ENCODE data around the gene SALL1. TPM values are rescaled to one million over a fixed set of nuclear protein-coding genes. Genes with fewer than 3 reads are reported as not detected.

SALL1 gene
- total and polyA plus RNA-seq, 2 donors (not counting 3 experiments of a cell fraction or from before 2014, with no cell fraction given), result not detected

DNA sequence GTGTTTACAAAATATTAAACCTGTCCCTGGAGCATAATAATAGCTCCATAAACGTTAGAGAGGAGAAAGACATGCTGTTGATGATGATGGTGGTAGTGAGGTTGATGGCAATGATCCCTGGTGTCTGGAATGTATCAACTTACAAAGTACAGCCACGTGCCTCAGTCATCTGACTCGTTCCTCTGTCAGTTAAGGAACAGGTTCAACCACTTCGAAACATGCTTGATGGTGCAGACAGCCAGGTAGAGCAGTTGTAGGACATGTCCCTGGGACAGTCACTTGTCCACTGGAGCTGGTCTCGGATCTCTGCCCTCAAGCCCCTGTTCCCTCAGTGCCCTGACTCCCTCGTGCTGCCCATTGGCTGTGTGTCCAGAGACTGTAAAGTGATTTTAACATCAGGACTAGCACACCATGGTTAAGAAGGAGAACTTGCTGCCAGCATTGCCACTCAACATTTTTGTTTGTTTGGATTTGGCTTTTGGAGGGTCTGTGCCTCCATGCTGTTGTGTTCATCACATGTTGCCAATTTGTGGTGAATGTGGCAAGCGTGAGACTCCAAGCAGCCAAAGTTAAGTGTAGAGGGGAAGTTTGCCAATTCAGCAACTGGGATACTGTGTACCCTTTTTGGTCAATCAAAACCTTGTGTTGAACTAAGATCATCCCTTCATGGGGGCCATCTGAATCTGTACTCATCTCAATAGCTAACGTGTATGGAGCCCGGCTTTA, 16.3 kb upstream of the SALL1 start:
- Histone ChIP-seq H3K9me3 (replicated peaks; ENCODE audit: control insufficient read depth, insufficient read depth, low read length) (no peaks in the 10 kb centered on the region), H3K27me3 (ENCODE audit: control insufficient read depth in 2 of 2, insufficient read depth in 2 of 2, low read length in 2 of 2) (no peaks in the 10 kb centered on the region), H2AFZ (ENCODE audit: low read depth, low read length) (no peak overlapping the region), H3K9ac (replicated peaks; ENCODE audit: extremely low read depth, insufficient read depth, low read length) (no peak overlapping the region), H3K4me1 (ENCODE audit: control insufficient read depth, extremely low read depth, insufficient read depth, low read length) (no peaks in the 10 kb centered on the region), H3K4me3 (replicated peaks in 1 of 3; ENCODE audit: insufficient read depth in 1 of 3, low read depth in 1 of 3, low read length in 3 of 3) (no peak overlapping the region), H3K4me2 (ENCODE audit: insufficient read depth, low read length) (no peak overlapping the region), H3K9me1 (replicated peaks; ENCODE audit: control insufficient read depth, extremely low read depth, insufficient read depth, low read length) (no peaks in the 10 kb centered on the region), H4K20me1 (replicated peaks; ENCODE audit: control insufficient read depth, extremely low read depth, insufficient read depth, low read length) (no peaks in the 10 kb centered on the region), H3K27ac (ENCODE audit: insufficient read depth, low read depth, low read length) (no peak overlapping the region), H3K79me2 (ENCODE audit: control insufficient read depth, insufficient read depth, low read length) (no peaks in the 10 kb centered on the region), H3K36me3 (ENCODE audit: control insufficient read depth in 2 of 2, extremely low read depth in 1 of 2, insufficient read depth in 2 of 2, low read length in 2 of 2) (no peaks in the 10 kb centered on the region)
- ChIA-PET POLR2A (no interaction called here), CTCF (interaction anchor here (0.7 kb wide), 1 partner anchor 851 kb away, joined by 4 read pairs; no protein-coding TSS in a partner anchor)
- BruUV-seq (replicated peaks), result no TSS peak
- TF ChIP-seq EZH2 (IDR thresholded peaks at IDR 0.05; ENCODE audit: borderline replicate concordance, low read depth, low read length, severe bottlenecking) (no peak), JUN (IDR thresholded peaks at IDR 0.05; ENCODE audit: borderline replicate concordance, insufficient read depth, insufficient read length, low read depth) (no peak), GATA2 (IDR thresholded peaks at IDR 0.05; ENCODE audit: insufficient read depth, insufficient read length, low read depth, low read length) (no peak), MYC (IDR thresholded peaks at IDR 0.05; ENCODE audit: low read depth, low read length) (no peak), POLR2AphosphoS5 (IDR thresholded peaks at IDR 0.05; ENCODE audit: insufficient read depth, low read depth, low read length) (no peak)
- TF ChIP-seq, protein P1, sequence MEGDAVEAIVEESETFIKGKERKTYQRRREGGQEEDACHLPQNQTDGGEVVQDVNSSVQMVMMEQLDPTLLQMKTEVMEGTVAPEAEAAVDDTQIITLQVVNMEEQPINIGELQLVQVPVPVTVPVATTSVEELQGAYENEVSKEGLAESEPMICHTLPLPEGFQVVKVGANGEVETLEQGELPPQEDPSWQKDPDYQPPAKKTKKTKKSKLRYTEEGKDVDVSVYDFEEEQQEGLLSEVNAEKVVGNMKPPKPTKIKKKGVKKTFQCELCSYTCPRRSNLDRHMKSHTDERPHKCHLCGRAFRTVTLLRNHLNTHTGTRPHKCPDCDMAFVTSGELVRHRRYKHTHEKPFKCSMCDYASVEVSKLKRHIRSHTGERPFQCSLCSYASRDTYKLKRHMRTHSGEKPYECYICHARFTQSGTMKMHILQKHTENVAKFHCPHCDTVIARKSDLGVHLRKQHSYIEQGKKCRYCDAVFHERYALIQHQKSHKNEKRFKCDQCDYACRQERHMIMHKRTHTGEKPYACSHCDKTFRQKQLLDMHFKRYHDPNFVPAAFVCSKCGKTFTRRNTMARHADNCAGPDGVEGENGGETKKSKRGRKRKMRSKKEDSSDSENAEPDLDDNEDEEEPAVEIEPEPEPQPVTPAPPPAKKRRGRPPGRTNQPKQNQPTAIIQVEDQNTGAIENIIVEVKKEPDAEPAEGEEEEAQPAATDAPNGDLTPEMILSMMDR (IDR thresholded peaks at IDR 0.05; ENCODE audit: extremely low read depth in 1 of 2, insufficient read depth in 1 of 2, low read depth in 1 of 2, low read length in 2 of 2), result no peak
- intact Hi-C loops (cut with micrococcal nuclease), result no loop called here
- dilution Hi-C loops (cut with MboI; ENCODE audit: extremely low pct_ligation_motif_present, low sequenced_read_pairs), result no loop called here
- DNase-seq (ENCODE audit: low read depth, low spot score), result no peak
- no peak for FAIRE-seq
